Neural crest cell (in vitro differentiated cells): ENCODE measurements around the gene BCORL1. TPM values are rescaled to one million over a fixed set of nuclear protein-coding genes. Genes with fewer than 3 reads are reported as not detected.
A peak's percentile ranks its signal among the peaks of the same experiment; 100 is the strongest.

Experiments
- DNase-seq: peaks from one replicate; pipeline ENCODE4 v3.0.0; 2021; ENCODE audit warnings: low read depth, mixed read lengths, low spot score
- H3K27ac Mint-ChIP-seq: one replicate; pipeline ENCODE4 v1.8.0; 2021; ENCODE audit warnings: mild to moderate bottlenecking, mixed read lengths; ENCODE audit not compliant: unreplicated experiment
- H3K27me3 Mint-ChIP-seq: 2 replicates; pipeline ENCODE4 v1.8.0; 2021; ENCODE audit warnings: low read depth, mild to moderate bottlenecking, mixed read lengths
- H3K36me3 Mint-ChIP-seq: 2 replicates; pipeline ENCODE4 v1.8.0; 2021; ENCODE audit warnings: low read depth, mild to moderate bottlenecking, mixed read lengths
- H3K4me1 Mint-ChIP-seq: 2 replicates; pipeline ENCODE4 v1.8.0; 2021; ENCODE audit warnings: mixed read lengths
- H3K4me3 Mint-ChIP-seq: one replicate; pipeline ENCODE4 v1.8.0; 2021; ENCODE audit warnings: mild to moderate bottlenecking, mixed read lengths
- H3K9me3 Mint-ChIP-seq: 2 replicates; pipeline ENCODE4 v1.8.0; 2021; ENCODE audit warnings: mixed read lengths
- CTCF ChIP-seq: fragments of 200-600 bp; sonication (generic); conservative IDR thresholded peaks from 2 replicates; pipeline ENCODE4 v1.5.0; 2021; ENCODE audit warnings: antibody characterized with exemption, mild to moderate bottlenecking
- total RNA-seq: library from RNA; stranded (reverse); gene quantifications from 2 replicates; pipeline ENCODE4 v1.2.1, GENCODE V29; 2021

The BCORL1 gene
- total RNA-seq, 1 donor from 2014 or later: 46.2 TPM

DNA sequence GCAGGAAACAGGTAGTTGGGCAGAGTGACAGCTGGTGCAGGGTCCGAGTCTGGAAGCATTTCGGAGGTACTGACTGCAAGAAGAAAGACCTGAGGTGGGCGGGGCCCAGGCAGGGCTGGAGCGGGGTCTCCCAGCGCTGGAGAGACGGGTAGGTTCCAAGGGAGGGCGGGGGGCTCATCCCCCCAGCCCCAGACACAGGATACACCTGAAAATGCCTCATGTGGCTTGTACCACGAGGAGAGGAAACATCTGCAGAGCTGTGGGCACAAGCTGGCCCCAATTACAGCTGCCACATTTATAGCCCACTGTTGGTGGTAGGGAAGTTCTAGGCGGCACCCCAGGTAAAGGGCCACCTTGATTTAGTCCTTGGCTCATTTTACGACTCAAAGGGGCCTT lies 89.9 kb downstream of the BCORL1 start:
- no peak for TF ChIP-seq CTCF
- H3K27me3 Mint-ChIP-seq: no peaks in the 10 kb centered on the region
- no peaks in the 10 kb centered on the region for H3K4me1 Mint-ChIP-seq
- H3K27ac Mint-ChIP-seq: no peak overlapping the region
- H3K4me3 Mint-ChIP-seq: no peak overlapping the region
- H3K9me3 Mint-ChIP-seq: no peaks in the 10 kb centered on the region
- DNase-seq: no peak
- H3K36me3 Mint-ChIP-seq: no peaks in the 10 kb centered on the region

- H3K4me1 Mint-ChIP-seq: no peaks in the 10 kb centered on the region
- no peak for DNase-seq
- no peaks in the 10 kb centered on the region for H3K9me3 Mint-ChIP-seq
- no peaks in the 10 kb centered on the region for H3K36me3 Mint-ChIP-seq
- no peak for TF ChIP-seq CTCF
- no peak overlapping the region for H3K27ac Mint-ChIP-seq
- no peaks in the 10 kb centered on the region for H3K27me3 Mint-ChIP-seq
- no peak overlapping the region for H3K4me3 Mint-ChIP-seq
Measured at GRCh38 chrX:130075777-130076176, 93.3 kb downstream of the BCORL1 start.

DNA sequence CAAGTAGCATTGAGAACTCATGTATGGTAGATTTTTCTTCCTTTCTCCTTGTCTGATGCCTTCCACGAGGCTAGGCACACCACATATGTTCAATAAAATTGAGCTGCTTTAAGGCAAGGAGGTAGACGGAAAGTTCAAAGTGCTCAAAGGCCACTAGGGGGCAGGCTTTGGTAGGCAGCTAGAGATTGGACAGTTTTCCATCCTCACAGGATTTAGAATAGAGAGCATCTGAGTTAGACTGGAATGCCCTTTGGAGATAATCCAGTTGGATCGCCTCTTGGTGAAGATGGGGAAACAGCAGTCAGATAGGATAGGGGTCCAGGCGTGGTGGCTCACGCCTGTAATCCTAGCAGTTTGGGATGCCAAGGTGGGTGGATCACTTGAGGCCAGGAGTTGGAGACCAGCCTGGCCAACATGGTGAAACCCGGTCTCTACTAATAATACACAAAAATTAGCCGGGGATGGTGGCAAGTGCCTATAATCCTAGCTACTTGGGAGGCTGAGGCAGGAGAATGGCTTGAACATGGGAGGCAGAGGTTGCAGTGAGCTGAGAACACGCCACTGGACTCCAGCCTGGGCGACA lies 97.5 kb downstream of the BCORL1 start:
- TF ChIP-seq CTCF: peak; percentile 78
- H3K4me3 Mint-ChIP-seq: no peak overlapping the region
- H3K36me3 Mint-ChIP-seq: no peaks in the 10 kb centered on the region
- H3K27ac Mint-ChIP-seq: no peak overlapping the region
- H3K27me3 Mint-ChIP-seq: no peaks in the 10 kb centered on the region
- H3K9me3 Mint-ChIP-seq: no peaks in the 10 kb centered on the region
- H3K4me1 Mint-ChIP-seq: peaks cover 4% of the 10 kb centered on the region
- peak; percentile 48 for DNase-seq

DNA sequence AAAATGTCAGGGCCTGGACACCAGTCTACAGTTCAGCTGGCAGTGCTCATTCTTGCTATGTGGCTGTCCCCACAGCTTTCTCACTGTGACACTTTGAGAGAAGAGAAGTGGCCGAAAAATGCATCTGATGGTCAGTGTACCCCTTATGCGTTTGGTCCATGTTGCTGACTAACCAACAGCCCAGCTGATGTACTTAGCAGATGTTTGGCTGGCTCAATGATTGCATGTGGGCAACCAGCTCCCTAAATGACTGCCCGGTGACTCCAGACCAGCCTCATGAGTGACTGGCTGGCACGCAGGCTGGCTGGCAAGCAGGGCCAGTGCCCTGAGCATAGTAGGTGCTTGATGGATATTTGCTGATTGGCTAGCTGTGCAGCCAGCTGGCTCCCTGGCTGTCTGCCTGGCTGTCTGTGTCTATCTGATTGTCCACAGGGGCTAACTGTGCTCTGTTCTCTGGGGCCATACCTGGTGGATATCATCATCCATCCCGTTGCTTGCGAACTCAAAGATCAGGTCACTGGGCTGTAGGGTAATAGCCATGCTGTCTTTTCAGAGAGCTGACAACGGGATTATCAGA lies 98.4 kb downstream of the BCORL1 start:
- H3K4me3 Mint-ChIP-seq: no peak overlapping the region
- no peaks in the 10 kb centered on the region for H3K36me3 Mint-ChIP-seq
- H3K27me3 Mint-ChIP-seq: no peaks in the 10 kb centered on the region
- no peak overlapping the region for H3K27ac Mint-ChIP-seq
- H3K9me3 Mint-ChIP-seq: no peaks in the 10 kb centered on the region
- TF ChIP-seq CTCF: no peak
- DNase-seq: no peak
- peaks cover 4% of the 10 kb centered on the region for H3K4me1 Mint-ChIP-seq

- Mint-ChIP-seq H3K27ac (no peak overlapping the region), H3K27me3 (no peaks in the 10 kb centered on the region), H3K4me1 (peaks cover 4% of the 10 kb centered on the region), H3K9me3 (no peaks in the 10 kb centered on the region), H3K4me3 (no peak overlapping the region), H3K36me3 (no peaks in the 10 kb centered on the region)
- TF ChIP-seq CTCF: no peak
- DNase-seq: no peak
Measured at GRCh38 chrX:130081421-130082045, 99.1 kb downstream of the BCORL1 start.
